Kasumi-1 (cell line): ENCODE results near the gene GARS1.

Experiments
- DNase-seq, 2 experiments: peaks; one replicate each; lab custom pipeline; 2025; lab: John Stamatoyannopoulos, UW

GARS1 gene

DNA sequence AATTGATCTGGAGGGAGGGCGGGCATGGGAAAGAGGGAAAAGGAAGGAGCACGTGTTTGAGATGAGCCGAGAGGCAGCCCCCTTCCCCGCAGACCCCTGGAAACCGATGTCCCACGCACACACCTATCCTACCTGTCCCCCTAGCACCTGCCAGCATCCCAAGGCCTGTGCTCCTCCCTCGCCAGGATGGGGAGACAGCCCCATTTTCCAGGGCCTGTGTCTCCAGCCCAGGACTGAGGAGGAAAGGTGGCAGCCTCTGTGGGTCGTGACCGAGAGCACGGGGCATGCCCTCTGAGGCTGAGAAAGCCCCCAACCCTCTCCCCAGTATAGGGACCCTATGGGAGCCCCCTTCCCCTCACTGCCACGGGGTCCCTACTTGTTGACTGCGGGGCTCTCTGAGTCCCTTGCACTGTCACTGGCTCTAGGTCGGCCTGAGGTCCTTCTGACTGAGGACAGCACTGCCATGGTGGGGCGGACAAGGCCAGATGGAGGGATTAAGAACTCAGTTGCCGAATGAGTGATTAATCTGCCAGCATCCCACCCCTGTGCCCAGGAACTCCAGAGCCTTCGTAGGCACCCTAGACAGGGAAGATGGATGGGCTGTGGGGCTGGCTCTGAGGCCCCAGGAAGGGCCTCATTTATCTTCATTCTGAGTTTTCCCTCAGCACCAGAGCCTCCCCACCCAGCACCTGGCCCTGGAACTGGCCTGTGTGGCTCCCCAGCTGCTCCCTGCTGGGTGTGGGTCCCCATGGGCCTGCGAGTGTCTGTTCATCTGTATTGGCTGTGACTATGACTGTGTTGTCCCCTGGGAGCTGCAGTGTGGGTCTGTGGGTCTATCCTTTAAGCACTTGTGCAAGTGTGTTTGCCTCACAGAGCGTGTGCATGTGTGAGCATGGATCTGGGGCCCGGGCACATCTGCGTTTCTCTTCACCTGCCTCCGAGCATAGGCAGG, 61.6 kb downstream of the GARS1 start:
- no peak for DNase-seq

DNA sequence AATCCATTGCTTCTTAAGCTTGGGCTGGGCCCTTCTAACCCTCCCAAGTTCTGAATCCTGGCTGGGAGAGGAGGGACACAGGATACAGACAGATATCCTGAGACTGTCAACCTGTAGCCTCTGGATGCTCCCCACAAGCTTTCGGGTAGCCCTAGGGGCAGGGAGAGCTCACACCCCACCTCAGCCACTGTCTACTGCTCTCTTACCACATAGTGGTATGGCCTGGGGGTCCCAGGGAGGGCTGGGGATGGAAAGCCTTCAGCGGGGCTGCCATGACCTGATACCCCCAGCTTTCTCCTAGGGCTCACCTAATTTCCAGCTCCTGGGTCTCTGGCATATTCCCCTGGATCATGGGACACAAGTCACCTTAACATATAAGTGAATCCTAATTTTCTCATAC, 62.5 kb downstream of the GARS1 start:
- DNase-seq = no peak

DNA sequence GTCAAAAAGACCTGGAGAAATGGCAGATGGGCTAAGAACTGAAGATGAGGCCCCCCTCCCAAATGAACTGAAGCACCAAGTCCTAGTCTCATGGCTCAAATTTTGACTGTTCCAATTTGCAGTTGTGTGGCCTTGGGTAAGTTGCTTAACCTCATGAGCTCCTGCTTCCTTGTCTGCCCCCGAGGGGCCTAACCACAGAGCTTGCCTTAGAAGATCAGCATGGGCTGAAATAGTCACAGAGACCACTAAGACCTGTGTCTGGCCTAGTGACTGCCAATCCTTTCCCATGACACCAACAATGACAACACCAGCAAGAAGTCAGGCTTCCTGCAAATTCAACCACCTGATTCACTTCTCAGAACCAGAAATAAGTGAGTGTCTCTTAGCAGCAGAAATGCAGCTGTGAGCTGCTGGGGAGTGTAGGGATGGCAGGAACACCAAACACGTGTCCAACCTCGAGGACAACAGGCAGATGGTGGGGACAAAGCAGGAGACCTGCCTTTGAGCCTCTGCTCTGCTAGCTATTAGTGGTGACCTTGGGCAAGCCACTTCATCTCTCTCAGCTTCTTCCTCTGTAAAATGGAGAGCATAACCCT, 63.9 kb downstream of the GARS1 start:
- peak; percentile 76 to 81 for DNase-seq

DNA sequence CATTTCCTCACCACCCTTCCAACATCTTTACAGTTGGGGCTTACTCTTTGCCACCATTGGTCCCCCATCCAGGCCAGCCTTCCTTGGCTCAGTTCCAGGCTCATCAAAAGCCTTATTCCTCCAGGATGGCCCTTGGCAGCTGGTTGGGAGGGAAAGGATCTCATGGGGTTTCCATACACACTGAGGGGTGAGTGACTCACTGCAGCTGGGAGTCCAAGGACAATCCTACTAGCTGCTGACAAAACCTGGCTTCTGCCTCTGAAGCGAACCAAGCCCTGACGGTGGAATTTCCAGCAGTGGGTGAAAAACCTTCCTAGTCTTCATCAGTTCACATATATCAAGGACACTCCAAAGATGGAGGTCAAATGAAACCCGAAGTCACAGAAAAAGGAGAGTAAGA, 64.6 kb downstream of the GARS1 start:
- no peak for DNase-seq

DNA sequence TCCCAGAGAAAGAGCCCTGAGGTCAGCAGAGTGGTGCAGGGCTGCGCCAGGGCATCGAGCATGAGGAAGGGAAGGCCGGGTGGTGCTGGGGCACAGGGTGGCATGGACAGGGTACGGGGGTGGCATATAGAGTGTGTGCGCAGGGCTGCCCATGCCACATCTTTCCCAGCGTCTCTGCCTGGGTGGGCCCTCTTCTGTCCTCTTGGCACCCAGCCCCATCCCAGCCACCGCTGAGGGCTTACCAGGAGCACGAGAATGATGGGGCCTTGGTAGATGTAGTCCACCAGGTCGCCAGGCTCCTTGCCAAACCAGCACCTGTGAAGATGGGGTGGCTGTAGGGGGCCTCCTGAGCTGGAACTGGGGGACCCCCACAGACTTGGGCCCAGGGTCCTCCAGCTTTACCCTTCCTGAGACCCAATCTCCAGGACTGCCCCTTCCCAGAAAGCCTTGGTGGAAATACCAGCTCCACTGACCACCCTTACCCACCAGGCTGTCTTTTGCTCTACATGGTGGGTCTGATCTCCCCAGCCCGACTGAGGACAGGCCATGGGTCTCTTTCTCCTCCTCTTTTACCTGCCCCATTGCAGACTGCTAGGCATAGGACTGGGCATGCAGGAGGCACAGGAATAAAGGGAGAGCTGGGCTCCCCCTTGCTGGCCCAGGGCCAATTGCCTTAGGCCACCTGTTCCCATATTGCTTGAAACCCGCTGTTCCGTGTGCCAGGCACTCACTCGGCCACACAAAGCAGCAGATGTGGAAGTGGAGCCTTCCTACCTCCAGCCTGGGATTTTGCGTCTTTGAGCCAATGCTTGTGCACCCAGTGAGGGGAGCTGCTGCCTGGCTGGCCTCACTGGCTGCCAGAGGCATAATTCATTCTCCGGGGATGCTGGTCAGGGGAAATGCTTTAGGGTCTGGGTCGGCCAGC, 65.9 kb downstream of the GARS1 start:
- no peak for DNase-seq

DNA sequence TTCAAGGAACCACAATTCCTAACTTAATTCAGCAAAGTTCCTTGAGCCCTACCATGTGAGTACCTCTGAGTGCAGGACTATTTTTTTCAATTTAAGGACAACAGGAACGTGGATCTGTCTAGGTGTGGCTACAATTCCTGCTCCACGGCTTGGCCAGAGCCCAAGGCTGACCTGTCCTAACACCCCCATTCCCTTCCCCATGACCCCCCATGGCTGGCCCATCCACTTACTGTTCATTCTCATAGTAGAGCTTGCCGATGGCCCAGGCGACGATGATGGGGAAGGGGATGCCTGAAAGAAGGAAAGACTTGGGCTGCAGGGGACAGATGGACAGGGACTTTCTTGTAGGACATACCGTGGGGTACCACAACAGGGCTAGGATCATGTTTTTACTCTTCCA, 67.2 kb downstream of the GARS1 start:
- DNase-seq = no peak

- no peak for DNase-seq
Observed at GRCh38 chr7:30662431-30662939, 67.8 kb downstream of the GARS1 start.

DNA sequence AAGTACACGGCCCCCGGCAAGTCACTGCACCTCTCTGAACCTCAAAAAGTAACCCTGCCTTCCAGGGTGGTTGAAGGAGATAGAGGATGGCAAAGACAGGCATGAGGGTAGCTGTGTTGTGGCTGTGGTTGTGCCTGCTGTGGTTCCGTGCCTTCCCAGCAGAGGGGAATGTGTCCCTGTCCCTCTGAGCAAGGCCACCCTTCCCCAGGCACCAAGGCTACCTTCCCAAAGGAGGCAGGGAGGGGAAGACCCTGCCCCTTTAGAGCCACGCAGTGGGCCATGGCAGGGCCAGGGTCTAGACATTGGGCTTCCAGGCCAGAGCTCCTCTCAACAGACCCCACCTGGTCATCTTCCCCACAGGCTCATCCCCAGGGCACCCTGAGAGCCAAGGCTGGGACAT, 68.7 kb downstream of the GARS1 start:
- no peak for DNase-seq

GRCh38 chr7:30664184-30664885, 69.7 kb downstream of the GARS1 start:
- no peak for DNase-seq

GRCh38 chr7:30665043-30665442, 70.4 kb downstream of the GARS1 start:
- DNase-seq = no peak

- DNase-seq = no peak
Observed at GRCh38 chr7:30665449-30665848, 70.8 kb downstream of the GARS1 start.

GRCh38 chr7:30667172-30667571, 72.5 kb downstream of the GARS1 start:
- DNase-seq = no peak

GRCh38 chr7:30668102-30668501, 73.4 kb downstream of the GARS1 start:
- DNase-seq = no peak

DNA sequence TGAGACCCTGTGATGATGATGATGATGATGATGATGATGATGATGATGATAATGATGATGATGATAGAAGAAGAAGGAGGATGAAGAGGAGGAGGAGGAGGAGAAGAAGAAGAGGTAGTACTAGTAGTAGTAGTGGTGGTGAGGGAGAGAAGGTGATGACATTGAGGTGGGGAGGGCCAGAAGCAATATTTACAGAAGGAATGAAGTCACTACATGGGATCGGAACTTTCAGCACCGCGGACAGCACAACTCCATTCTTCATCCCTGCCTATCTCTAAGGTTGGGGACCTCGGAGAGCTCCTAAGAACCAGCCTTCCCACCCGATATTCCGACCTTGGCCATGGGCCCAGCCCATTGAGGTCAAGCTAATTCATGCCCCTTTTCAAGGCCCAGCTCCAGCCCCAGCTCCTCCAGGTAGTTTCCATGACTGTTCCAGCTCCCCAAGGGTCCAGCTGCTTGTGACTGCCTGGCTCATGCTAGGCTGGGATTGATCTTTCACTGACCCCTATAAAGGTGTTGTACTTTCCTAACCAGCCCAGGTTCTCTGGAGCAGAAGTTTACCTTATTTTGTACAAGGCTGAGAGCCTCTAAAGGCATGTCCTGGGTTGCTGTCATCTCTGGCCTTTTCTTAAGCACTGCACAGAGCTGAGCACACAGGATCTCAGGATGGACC, 77.3 kb downstream of the GARS1 start:
- DNase-seq = peak; percentile 86 to 92

DNA sequence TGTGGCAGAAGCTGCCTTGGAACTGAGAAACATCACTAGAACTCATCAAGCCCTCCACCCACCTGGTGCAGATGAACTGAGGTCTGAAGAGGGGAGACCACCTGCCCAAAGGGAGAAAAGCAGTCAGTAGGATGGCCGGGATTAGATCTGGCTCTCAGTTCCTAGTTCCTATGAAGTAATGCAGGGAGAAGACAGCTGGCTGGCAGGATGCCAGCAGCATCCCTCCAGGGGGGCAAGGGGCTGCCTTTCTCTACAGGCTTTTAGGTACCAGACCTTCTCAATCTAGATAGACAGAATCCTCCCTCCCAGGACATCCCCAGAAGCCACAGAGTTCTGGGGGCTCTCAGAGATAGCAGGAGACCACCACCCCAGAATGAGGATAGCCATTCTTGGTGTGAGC, 79.7 kb downstream of the GARS1 start:
- DNase-seq = no peak

DNA sequence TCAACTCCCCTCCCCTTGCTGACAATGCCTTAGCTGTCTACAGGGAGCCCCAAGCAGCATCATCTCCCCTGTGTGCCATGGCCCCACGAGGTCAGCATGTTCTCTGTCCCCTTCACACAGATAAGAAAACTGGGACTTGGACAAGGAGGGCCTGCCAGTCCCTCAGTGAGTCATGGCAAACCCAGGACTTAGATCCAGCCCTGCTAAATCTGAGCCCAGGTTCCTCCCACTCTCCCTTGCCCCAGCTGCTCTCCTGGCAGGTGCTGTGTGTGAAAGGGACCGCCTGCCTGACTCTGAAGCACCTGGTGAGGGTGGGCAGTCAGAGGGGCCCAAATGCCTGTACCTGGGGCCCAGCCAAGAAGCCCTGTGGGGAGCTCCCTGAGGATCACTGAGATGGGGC, 80.2 kb downstream of the GARS1 start:
- DNase-seq = no peak

GRCh38 chr7:30678805-30679204, 84.1 kb downstream of the GARS1 start:
- peak; percentile 49 to 76 for DNase-seq

- no peak for DNase-seq
Observed at GRCh38 chr7:30679664-30680063, 85.0 kb downstream of the GARS1 start.

DNA sequence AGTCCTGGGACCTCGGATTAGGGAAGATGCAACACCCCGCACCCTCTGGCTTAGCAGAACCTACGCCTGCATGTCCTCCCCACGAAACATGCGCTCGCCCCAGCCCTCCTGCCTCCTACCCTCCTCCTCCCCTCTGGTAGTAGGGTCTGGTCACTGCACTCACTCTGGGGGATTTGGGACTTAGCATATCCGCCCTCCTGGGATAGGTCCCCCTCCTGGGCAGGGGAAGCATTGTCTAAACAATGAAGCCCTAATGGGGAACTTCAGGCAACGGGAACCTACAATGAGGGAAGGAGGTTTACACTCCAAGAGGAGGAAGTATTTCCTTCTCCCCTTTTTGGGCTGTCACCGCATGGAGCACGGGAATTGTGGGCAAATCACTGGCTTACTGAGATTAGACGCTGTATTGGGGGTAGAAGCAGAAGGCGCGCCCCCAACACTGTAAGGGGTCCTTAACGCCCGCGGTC, 86.7 kb downstream of the GARS1 start:
- peak; percentile 7 to 46 for DNase-seq

DNA sequence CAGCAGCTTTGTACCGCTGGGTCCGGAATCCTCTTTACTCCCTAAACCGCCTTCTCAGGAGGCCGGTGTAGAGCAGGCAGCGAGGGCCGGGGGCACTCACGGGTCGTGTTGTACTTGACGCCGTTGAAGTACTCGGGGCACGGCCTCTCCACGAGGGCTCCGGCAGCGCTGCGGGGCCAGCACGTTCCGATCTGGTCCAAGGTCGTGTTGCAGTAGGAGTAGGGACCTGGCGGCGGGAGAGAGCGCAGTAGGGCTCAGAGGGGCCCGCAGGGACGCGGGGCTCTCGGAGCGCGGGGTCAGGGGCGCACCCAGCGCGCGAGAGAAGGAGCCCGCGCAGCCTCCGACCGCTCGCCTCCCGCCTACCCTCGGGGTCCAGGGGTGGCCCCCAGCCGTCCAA, 87.1 kb downstream of the GARS1 start:
- no peak for DNase-seq
